DOHH2 (cell line): ENCODE results near the gene CAPRIN1.

Experiments
- H3F3A ChIP-seq: fragments of 200-600 bp; sonication (generic), shearing (Covaris generic); 2 replicates; pipeline ENCODE4 v1.6.0; 2016; ENCODE audit warnings: antibody characterized with exemption, mild to moderate bottlenecking; ENCODE audit not compliant: control insufficient read depth, insufficient read depth
- H3K27ac ChIP-seq: fragments of 200-600 bp; sonication (generic); 2 replicates; pipeline ENCODE4 v1.5.1; 2014; ENCODE audit warnings: low read depth, mild to moderate bottlenecking, low read length, moderate library complexity
- H3K27me3 ChIP-seq: fragments of 200-600 bp; sonication (generic); 2 replicates; pipeline ENCODE4 v1.6.1; 2014; ENCODE audit warnings: mild to moderate bottlenecking, low read length, mixed read lengths; ENCODE audit not compliant: control insufficient read depth
- H3K36me3 ChIP-seq: fragments of 200-600 bp; sonication (generic); 2 replicates; pipeline ENCODE4 v1.6.1; 2014; ENCODE audit warnings: mild to moderate bottlenecking, low read length, moderate library complexity, mixed read lengths; ENCODE audit not compliant: control insufficient read depth
- H3K4me1 ChIP-seq: fragments of 200-600 bp; sonication (generic); 2 replicates; pipeline ENCODE4 v1.6.1; 2014; ENCODE audit warnings: mild to moderate bottlenecking, low read length, mixed read lengths; ENCODE audit not compliant: control insufficient read depth
- H3K4me2 ChIP-seq: fragments of 200-600 bp; sonication (generic); 2 replicates; pipeline ENCODE4 v1.6.0; 2014; ENCODE audit warnings: mild to moderate bottlenecking, low read length, moderate library complexity
- H3K4me3 ChIP-seq: fragments of 200-600 bp; sonication (generic); 2 replicates; pipeline ENCODE4 v1.5.1; 2014; ENCODE audit warnings: mild to moderate bottlenecking, low read length, mixed read lengths
- H3K79me2 ChIP-seq: fragments of 200-600 bp; sonication (generic); 2 replicates; pipeline ENCODE4 v1.6.1; 2014; ENCODE audit warnings: mild to moderate bottlenecking, low read length, mixed read lengths; ENCODE audit not compliant: control insufficient read depth
- H3K9me2 ChIP-seq: fragments of 200-600 bp; sonication (generic); replicated peaks from 2 replicates; pipeline ENCODE4 v1.6.1; 2014; ENCODE audit warnings: mild to moderate bottlenecking, low read length, mixed read lengths; ENCODE audit not compliant: control insufficient read depth
- H3K9me3 ChIP-seq: fragments of 200-600 bp; sonication (generic); 2 replicates; pipeline ENCODE4 v1.6.1; 2014; ENCODE audit warnings: antibody characterized with exemption, low read length, mixed read lengths; ENCODE audit not compliant: control insufficient read depth, insufficient read depth
- H4K20me1 ChIP-seq: fragments of 200-600 bp; sonication (generic); 2 replicates; pipeline ENCODE4 v1.6.0; 2014; ENCODE audit warnings: low read depth, mild to moderate bottlenecking, antibody characterized with exemption, low read length, moderate library complexity; ENCODE audit not compliant: control insufficient read depth, insufficient read depth
- EZH2phosphoT487 ChIP-seq: fragments of 200-600 bp; sonication (generic); IDR thresholded peaks from 2 replicates; pipeline ENCODE4 v1.6.1; 2017; ENCODE audit warnings: borderline replicate concordance, mild to moderate bottlenecking, antibody characterized with exemption, low read length, moderate library complexity, mixed read lengths
- TF ChIP-seq, protein P1 (sequence below): fragments of 200-600 bp; sonication (generic); IDR thresholded peaks from one replicate; pipeline ENCODE4 v1.5.1; 2014; ENCODE audit warnings: antibody characterized with exemption, mild to moderate bottlenecking, low read depth, low read length; ENCODE audit not compliant: poor library complexity, severe bottlenecking

CAPRIN1 gene, protein sequence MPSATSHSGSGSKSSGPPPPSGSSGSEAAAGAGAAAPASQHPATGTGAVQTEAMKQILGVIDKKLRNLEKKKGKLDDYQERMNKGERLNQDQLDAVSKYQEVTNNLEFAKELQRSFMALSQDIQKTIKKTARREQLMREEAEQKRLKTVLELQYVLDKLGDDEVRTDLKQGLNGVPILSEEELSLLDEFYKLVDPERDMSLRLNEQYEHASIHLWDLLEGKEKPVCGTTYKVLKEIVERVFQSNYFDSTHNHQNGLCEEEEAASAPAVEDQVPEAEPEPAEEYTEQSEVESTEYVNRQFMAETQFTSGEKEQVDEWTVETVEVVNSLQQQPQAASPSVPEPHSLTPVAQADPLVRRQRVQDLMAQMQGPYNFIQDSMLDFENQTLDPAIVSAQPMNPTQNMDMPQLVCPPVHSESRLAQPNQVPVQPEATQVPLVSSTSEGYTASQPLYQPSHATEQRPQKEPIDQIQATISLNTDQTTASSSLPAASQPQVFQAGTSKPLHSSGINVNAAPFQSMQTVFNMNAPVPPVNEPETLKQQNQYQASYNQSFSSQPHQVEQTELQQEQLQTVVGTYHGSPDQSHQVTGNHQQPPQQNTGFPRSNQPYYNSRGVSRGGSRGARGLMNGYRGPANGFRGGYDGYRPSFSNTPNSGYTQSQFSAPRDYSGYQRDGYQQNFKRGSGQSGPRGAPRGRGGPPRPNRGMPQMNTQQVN

DNA sequence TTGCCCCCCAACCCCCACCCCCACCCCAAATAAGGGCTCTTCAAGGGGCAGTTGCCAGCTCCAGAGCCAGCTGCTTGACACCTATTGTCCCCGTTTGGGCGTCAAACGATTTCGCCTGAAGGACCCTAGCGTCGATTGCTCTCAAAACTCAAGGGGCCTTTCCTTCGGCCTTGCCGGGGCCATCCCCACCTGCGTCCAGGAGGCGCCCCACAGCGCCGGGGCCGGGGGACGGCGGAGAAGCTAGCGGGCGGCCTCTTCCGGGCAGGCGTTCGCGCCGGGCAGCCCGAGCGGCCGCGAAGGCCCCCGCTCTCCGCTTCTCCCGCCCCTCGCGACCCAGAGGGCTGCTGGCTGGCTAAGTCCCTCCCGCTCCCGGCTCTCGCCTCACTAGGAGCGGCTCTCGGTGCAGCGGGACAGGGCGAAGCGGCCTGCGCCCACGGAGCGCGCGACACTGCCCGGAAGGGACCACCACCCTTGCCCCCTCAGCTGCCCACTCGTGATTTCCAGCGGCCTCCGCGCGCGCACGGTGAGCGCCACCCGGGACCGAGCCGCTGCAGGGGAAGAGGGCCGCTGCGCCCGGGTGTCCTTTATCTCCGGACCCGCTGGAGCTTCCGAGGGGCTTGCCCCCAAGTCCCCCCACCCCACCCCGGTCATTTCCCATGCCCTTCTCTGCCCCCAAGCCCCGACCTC lies at the start of gene CAPRIN1:
Gene CAPRIN1 (plus strand): TSS at position 383 of the 687 bp plus-strand sequence. CDS start 690 bp downstream, outside the sequence.
- Histone ChIP-seq H3K36me3 (peaks cover 46% of the 10 kb centered on the region), H3F3A (peaks cover 15% of the 10 kb centered on the region), H3K9me3 (no peaks in the 10 kb centered on the region), H3K4me1 (peaks cover 37% of the 10 kb centered on the region), H3K9me2 (no peaks in the 10 kb centered on the region), H3K4me2 (peak within 1 kb of the TSS; percentile 98), H3K27me3 (no peaks in the 10 kb centered on the region), H3K27ac (peak within 1 kb of the TSS; percentile 87), H3K4me3 (peak within 1 kb of the TSS; percentile 80), H4K20me1 (peaks cover 19% of the 10 kb centered on the region), H3K79me2 (peaks cover 51% of the 10 kb centered on the region)
- TF ChIP-seq, protein P1, sequence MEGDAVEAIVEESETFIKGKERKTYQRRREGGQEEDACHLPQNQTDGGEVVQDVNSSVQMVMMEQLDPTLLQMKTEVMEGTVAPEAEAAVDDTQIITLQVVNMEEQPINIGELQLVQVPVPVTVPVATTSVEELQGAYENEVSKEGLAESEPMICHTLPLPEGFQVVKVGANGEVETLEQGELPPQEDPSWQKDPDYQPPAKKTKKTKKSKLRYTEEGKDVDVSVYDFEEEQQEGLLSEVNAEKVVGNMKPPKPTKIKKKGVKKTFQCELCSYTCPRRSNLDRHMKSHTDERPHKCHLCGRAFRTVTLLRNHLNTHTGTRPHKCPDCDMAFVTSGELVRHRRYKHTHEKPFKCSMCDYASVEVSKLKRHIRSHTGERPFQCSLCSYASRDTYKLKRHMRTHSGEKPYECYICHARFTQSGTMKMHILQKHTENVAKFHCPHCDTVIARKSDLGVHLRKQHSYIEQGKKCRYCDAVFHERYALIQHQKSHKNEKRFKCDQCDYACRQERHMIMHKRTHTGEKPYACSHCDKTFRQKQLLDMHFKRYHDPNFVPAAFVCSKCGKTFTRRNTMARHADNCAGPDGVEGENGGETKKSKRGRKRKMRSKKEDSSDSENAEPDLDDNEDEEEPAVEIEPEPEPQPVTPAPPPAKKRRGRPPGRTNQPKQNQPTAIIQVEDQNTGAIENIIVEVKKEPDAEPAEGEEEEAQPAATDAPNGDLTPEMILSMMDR: peak; percentile 13
- TF ChIP-seq EZH2phosphoT487: no peak

DNA sequence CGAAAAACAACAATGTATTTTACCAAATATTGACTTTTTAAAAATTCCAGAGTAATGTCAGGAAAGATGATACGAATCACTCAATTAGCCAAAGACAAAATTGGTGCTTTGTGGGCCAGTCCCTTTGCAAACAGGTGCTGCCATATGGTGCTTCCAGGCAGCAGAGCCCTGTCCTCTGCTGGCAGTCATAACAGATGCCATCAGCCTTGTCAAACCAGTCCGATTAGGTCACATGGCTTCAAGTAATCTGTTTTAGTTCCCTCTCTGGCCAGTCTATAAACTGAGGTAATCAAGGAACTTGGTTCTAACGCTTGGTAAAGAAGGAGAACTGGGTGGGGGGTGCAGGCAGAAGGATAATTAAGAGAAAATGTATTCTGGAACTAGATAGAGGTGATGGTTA lies 49.1 kb upstream of the CAPRIN1 start:
- no peaks in the 10 kb centered on the region for H3K9me2 ChIP-seq
- H3K27ac ChIP-seq: no peak overlapping the region
- no peak overlapping the region for H3K4me2 ChIP-seq

DNA sequence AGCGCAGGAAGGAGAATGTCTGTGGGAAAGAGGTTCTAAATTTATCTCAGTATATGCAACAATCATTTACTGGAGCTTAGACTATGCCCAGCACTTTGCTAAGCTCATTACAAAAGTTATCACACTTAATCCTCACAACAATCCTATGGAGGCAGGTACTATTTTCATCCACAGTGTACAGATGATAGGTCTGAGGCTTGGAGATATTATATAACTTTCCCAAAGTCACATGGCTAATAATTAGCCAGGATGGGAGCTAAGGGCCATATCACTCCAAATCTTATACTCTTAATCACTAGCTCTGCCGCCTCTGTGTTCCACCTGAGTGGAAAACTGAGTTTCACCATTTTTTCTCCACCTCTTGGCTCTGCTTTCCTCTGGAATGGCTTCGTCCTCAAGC lies 47.3 kb upstream of the CAPRIN1 start:
- no peaks in the 10 kb centered on the region for H3K9me3 ChIP-seq
- no peaks in the 10 kb centered on the region for H3K36me3 ChIP-seq
- TF ChIP-seq EZH2phosphoT487: no peak
- TF ChIP-seq, protein P1: no peak
- no peaks in the 10 kb centered on the region for H3F3A ChIP-seq
- H4K20me1 ChIP-seq: no peaks in the 10 kb centered on the region
- H3K4me3 ChIP-seq: no peak overlapping the region
- no peak overlapping the region for H3K4me2 ChIP-seq
- no peak overlapping the region for H3K27ac ChIP-seq
- H3K4me1 ChIP-seq: peaks cover 16% of the 10 kb centered on the region
- no peaks in the 10 kb centered on the region for H3K79me2 ChIP-seq
- H3K27me3 ChIP-seq: peaks cover 17% of the 10 kb centered on the region
- no peaks in the 10 kb centered on the region for H3K9me2 ChIP-seq

More for the DNA sequence above, 49.1 kb upstream of the CAPRIN1 start:
- Histone ChIP-seq H4K20me1 (no peaks in the 10 kb centered on the region), H3K9me3 (no peaks in the 10 kb centered on the region), H3F3A (no peaks in the 10 kb centered on the region), H3K36me3 (no peaks in the 10 kb centered on the region), H3K79me2 (no peaks in the 10 kb centered on the region), H3K27me3 (peaks cover 23% of the 10 kb centered on the region), H3K4me3 (no peak overlapping the region), H3K4me1 (peaks cover 20% of the 10 kb centered on the region)
- no peak for TF ChIP-seq EZH2phosphoT487
- TF ChIP-seq, protein P1: no peak
